Measurements from ENCODE around the gene IGFN1.

DNA sequence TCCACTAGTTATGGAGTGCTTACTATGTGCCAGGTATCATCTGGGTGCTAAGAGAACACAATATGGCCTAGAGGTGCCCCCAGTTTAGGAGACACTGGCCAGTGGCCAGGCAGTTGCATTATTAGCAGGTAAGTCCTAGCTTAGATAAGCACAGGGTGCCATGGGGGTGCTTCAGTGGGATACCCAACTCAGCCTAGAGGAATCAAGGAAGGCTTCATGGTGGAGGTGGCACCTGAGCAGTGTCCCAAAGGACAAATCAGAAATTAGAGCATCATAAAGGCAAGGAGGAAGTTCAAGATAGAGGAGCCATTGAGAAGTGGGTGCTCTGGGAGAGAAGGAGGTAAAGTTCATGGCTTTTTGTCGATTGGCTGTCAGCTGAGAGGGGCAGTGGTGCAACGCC lies 60.8 kb downstream of the IGFN1 start:
- TF ChIP-seq, protein P1, sequence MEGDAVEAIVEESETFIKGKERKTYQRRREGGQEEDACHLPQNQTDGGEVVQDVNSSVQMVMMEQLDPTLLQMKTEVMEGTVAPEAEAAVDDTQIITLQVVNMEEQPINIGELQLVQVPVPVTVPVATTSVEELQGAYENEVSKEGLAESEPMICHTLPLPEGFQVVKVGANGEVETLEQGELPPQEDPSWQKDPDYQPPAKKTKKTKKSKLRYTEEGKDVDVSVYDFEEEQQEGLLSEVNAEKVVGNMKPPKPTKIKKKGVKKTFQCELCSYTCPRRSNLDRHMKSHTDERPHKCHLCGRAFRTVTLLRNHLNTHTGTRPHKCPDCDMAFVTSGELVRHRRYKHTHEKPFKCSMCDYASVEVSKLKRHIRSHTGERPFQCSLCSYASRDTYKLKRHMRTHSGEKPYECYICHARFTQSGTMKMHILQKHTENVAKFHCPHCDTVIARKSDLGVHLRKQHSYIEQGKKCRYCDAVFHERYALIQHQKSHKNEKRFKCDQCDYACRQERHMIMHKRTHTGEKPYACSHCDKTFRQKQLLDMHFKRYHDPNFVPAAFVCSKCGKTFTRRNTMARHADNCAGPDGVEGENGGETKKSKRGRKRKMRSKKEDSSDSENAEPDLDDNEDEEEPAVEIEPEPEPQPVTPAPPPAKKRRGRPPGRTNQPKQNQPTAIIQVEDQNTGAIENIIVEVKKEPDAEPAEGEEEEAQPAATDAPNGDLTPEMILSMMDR (IDR thresholded peaks at IDR 0.05 in 8 of 11, conservative IDR thresholded peaks at IDR 0.05 in 3 of 11) = no peak
- no peak for TF ChIP-seq POLR2A (IDR thresholded peaks at IDR 0.05)
